A172 (cell line): ENCODE data around the gene WNK4. TPM values are rescaled to one million over a fixed set of nuclear protein-coding genes. Genes with fewer than 3 reads are reported as not detected.

Experiments
- DNase-seq: peaks from one replicate; pipeline ENCODE4 v3.0.0-alpha.2; 2015; ENCODE audit warnings: low spot score
- total RNA-seq: library from RNA; depleted of rRNA; stranded (reverse); fragments of >200 nt; shearing (Covaris generic); gene quantifications from 2 replicates; pipeline ENCODE4 v1.2.3, GENCODE V29; 2014; rRNA removed

Gene WNK4
- total RNA-seq, 1 experiment from 2014 or later = 0.50 TPM

DNA sequence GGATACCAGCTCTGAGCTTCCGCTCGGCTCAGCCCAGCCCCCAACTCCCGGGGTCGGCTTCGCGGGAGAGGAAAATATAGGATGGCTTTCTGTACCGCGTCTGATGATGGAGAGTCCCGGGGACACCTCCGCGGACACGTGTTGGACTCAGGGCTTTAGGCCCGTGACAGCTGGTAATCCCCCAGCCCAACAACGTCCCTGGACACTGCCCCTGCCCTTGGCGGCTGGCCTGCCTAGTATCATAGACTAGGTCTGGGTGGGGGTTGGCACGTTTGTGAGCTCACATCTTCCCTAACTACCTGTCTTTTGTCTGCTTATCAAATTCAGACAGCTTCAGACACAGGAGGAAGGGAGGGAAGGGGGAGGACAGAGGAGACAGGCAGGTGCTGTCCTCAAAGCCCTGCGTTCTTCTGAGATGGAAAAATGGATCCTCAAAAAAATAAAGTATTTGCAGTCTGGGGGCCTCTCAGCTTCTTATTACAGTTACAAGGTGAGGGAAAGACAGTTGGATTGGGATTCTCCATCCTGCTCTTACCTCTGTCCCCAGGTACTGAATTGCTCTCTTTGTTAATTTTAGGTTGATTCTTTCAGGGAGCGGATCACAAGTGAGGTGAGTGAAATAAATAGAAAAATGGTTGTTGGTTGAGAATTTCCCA is 53.5 kb downstream of the WNK4 start:
- DNase-seq = no peak

DNA sequence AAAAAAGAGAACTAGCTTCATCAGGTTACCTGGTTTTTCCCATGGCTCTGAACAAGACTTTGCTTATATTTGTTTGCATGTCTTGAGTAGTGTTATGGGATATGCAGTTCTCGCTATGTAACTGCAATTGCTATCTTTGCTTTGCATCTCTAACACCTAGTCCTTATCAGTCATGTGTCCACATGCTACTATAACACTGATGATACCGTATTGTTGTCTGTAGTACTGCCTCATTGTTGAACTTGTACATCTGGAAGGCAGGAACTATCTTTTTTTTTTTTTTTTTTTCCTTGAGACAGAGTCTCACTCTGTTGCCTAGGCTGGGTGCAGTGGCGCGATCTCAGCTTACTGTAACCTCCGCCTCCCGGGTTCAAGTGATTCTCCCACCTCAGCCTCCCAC is 55.3 kb downstream of the WNK4 start:
- DNase-seq = no peak

DNA sequence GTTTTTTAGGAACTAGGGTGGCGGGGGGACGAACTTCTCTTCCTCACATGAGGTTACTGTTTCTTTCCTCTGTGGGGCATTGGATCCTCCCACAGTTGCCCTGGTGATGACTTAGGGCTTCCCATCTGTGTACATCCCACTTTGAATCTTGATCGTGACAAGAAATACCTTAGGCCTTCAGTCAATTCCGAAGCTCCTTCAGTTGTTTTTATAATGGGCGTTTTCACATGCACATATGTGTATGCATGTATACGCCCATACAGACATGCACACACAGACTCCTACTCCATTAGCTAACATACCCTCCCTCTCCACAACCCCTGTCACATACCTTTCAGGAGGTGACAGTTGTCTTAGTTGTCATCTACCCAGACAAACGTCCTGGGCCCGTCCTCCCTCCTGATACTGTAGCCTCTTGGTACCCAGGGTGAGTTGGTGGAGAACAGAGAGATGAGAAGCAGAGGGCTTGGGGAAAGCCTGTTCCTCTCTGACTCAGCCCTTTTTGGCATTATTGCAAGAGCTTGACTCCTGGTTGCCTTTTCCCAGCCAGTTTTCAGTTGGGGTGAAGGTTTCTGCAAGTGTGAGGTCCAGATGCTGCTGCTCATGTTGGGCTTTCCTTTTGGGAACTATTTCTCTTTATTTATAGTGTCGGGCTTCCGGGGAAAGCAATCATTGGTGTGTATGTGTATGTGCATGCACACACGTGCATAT is 61.7 kb downstream of the WNK4 start:
- DNase-seq = no peak

DNA sequence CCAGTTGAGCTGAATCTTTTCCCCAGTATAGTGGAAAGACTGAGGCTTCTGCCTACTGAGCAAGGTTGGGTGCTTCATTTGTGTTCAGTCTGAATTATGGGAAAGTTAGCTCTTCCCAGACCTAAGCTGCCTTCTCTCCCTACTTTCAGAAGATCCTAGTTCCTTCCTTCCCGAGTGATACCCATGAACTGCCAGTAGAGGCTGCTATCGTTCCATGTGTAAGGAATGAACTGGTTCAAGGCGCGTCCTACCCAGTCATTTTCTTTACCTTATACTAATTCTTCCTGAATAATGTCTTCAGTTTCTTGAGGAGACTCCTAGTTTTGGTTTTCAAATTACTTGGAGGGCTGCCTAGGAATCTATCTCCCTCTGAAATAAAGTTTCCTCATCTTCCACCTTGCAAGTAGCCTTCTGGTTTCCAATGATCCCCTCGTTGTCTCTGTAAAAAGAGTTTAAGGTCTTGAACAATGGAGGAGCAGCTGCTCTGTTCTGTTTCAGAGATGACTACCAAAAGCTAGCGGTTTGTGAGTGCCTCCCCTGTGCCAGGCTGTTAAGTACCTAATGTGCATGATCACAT is 63.0 kb downstream of the WNK4 start:
- DNase-seq = peak; percentile 66

DNA sequence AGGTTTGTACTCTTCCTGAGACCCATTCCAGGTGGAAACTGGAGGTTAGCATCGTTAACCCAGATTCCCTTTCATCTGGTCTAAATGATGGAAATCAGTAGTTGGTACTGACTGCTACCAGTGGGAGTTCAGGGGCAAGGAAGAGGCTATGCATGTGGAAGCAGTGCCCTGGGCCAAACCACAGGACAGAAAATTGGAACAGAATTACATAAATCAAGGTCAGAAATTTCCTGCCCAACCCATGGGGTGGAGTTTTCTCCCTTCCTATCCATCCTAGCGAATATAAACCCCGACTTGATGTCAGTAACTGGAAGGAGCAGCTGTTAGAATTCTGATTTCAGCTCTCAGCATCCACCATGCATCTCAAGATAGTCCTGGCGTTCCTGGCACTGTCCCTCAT is 63.9 kb downstream of the WNK4 start, which contains the start of gene AOC2:
TSS of gene AOC2 (plus strand) at position 310 of the 400 bp plus-strand sequence. CDS start at position 357, 47 bp downstream.
- no peak for DNase-seq

DNA sequence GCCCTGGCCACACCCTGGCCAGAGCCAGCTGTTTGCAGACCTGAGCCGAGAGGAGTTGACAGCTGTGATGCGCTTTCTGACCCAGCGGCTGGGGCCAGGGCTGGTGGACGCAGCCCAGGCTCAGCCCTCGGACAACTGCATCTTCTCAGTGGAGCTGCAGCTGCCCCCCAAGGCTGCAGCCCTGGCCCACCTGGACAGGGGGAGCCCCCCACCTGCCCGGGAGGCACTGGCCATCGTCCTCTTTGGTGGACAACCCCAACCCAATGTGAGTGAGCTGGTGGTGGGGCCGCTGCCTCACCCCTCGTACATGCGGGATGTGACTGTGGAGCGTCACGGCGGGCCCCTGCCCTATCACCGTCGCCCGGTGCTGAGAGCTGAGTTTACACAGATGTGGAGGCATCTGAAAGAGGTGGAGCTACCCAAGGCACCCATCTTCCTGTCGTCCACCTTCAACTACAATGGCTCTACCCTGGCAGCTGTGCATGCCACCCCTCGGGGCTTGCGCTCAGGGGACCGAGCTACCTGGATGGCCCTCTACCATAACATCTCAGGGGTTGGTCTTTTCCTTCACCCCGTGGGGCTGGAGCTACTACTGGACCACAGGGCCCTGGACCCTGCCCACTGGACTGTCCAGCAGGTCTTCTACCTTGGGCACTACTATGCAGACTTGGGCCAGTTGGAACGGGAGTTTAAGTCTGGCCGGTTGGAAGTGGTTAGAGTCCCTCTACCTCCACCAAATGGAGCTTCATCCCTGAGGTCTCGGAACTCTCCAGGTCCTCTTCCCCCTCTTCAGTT is 64.5 kb downstream of the WNK4 start:
- no peak for DNase-seq

DNA sequence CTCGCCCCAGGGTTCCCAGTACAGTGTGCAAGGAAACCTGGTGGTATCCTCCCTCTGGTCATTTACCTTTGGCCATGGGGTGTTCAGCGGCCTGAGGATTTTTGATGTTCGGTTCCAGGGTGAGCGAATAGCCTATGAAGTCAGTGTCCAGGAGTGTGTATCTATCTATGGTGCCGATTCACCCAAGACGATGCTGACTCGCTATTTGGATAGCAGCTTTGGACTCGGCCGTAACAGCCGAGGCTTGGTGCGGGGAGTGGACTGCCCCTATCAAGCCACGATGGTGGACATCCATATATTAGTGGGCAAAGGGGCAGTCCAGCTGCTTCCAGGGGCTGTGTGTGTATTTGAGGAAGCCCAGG is 65.1 kb downstream of the WNK4 start:
- no peak for DNase-seq

DNA sequence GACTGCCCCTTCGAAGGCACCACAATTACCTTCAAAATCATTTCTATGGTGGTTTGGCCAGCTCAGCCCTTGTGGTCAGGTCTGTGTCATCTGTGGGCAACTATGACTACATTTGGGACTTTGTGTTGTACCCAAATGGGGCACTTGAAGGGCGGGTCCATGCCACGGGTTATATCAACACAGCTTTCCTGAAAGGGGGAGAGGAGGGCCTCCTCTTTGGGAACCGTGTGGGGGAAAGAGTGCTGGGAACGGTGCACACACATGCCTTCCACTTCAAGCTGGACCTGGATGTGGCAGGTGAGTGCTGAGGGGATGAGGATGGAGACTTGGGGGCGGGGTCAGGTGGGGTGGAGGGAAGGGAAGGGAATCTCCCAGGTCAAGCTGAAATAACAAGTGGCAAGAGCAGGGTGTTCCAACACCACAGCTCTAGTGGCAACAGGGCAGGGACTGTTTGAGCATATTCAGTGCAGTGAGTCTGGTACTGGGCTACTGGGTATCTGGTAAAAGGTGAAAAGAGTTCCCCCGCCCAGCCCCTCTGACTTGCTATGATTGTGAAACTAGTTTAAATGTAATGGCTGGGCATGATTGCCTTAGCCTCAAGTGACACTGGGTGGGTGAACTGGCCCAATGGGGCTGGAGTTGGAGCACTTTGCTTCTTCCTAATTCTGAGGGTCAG is 65.6 kb downstream of the WNK4 start:
- DNase-seq = peak; percentile 53

Other genes starting within 250 kb of the WNK4 start
- gene NAGLU, start 244.4 kb upstream of the WNK4 start, total RNA-seq = 79.2 and 80.1 TPM in 2 replicates
- 1.3 and 1.6 TPM in 2 replicates for gene HSD17B1, start 227.7 kb upstream of the WNK4 start, total RNA-seq
- gene COASY, start 218.5 kb upstream of the WNK4 start, total RNA-seq = 53.9 and 63.6 TPM in 2 replicates
- 47.1 and 52.9 TPM in 2 replicates for gene MLX, start 213.5 kb upstream of the WNK4 start, total RNA-seq
- 21.4 and 29.9 TPM in 2 replicates for gene PSMC3IP, start 202.9 kb upstream of the WNK4 start, total RNA-seq
- 62.3 and 63.0 TPM in 2 replicates for gene RETREG3, start 171.2 kb upstream of the WNK4 start, total RNA-seq
- gene TUBG1, start 170.9 kb upstream of the WNK4 start, total RNA-seq = 157 and 159 TPM in 2 replicates
- 21.8 and 34.1 TPM in 2 replicates for gene TUBG2, start 121.3 kb upstream of the WNK4 start, total RNA-seq
- gene PLEKHH3, start 103.6 kb upstream of the WNK4 start, total RNA-seq = 32.8 and 37.0 TPM in 2 replicates
- 2.7 and 3.6 TPM in 2 replicates for gene CCR10, start 98.8 kb upstream of the WNK4 start, total RNA-seq
- gene CNTNAP1, start 98.1 kb upstream of the WNK4 start, total RNA-seq = 19.2 and 20.8 TPM in 2 replicates
- 7.2 and 10.3 TPM in 2 replicates for gene EZH1, start 35.6 kb upstream of the WNK4 start, total RNA-seq
- not detected in 2 replicates for gene RAMP2, start 19.4 kb upstream of the WNK4 start, total RNA-seq
- gene VPS25, start 7.2 kb upstream of the WNK4 start, total RNA-seq = 174 and 181 TPM in 2 replicates
- 112 and 122 TPM in 2 replicates for gene COA3, start 18.1 kb downstream of the WNK4 start, total RNA-seq
- 0.03 and 0.29 TPM in 2 replicates for gene CNTD1, start 18.3 kb downstream of the WNK4 start, total RNA-seq
- gene BECN1, start 43.7 kb downstream of the WNK4 start, total RNA-seq = 113 and 134 TPM in 2 replicates
- 185 and 217 TPM in 2 replicates for gene PSME3, start 52.8 kb downstream of the WNK4 start, total RNA-seq
- 0.10 TPM in 1 of 2 replicates, not detected in the other for gene AOC2, start 64.0 kb downstream of the WNK4 start, total RNA-seq
- 0.09 and 0.41 TPM in 2 replicates for gene AOC3, start 70.6 kb downstream of the WNK4 start, total RNA-seq
- not detected in 2 replicates for gene G6PC1, start 120.2 kb downstream of the WNK4 start, total RNA-seq
- gene AARSD1, start 183.8 kb downstream of the WNK4 start, total RNA-seq = 37.4 and 42.1 TPM in 2 replicates
- 0.41 and 0.43 TPM in 2 replicates for gene PTGES3L, start 199.5 kb downstream of the WNK4 start, total RNA-seq
- 7.4 and 8.5 TPM in 2 replicates for gene RUNDC1, start 200.0 kb downstream of the WNK4 start, total RNA-seq
- 1,148 and 1,169 TPM in 2 replicates for gene RPL27, start 217.8 kb downstream of the WNK4 start, total RNA-seq
- 79.5 and 84.2 TPM in 2 replicates for gene IFI35, start 226.2 kb downstream of the WNK4 start, total RNA-seq
- 362 and 414 TPM in 2 replicates for gene VAT1, start 241.8 kb downstream of the WNK4 start, total RNA-seq
- 0.05 TPM in 1 of 2 replicates, not detected in the other for gene RND2, start 244.6 kb downstream of the WNK4 start, total RNA-seq